NCI-H69 (cell line): ENCODE data around the gene DPYSL3.
A peak's percentile ranks its signal among the peaks of the same experiment; 100 is the strongest.

ENCODE experiments used
- DNase-seq: peaks from one replicate; lab custom pipeline; 2025; lab: John Stamatoyannopoulos, UW

DPYSL3 gene

GRCh38 chr5:147472664-147473475 lies 37.0 kb downstream of the DPYSL3 start:
- peak; percentile 94 for DNase-seq

DNA sequence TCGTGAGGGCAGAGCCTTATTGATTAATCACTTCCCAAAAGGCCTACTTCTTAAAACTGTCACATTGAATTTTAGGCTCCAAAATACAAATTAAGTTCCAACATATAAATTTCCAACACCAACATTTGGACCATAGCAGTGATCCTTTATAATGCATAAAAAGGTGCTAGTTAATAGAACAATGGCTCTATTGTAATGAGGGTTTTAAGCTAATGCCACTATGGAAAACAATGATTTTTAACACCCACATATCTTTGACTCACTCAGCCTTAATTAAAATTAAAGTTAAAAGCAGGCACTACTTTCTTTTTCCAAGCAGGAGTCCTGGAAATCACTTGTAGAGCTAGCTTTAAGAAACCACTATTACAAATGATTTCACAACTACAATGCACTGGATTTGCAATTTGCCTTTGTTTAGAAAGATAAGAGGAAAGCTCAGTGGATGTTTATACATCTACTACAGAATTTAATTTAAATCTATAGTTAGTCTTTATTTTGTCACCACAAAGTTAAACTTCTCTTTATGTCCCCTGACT lies 41.8 kb downstream of the DPYSL3 start:
- DNase-seq = no peak

GRCh38 chr5:147466360-147466980 lies 43.4 kb downstream of the DPYSL3 start:
- peak; percentile 38 for DNase-seq

GRCh38 chr5:147465747-147466146 lies 44.1 kb downstream of the DPYSL3 start:
- no peak for DNase-seq

- peak; percentile 79 for DNase-seq
Observed at GRCh38 chr5:147464211-147464610, 45.7 kb downstream of the DPYSL3 start.

GRCh38 chr5:147461915-147462314 lies 48.0 kb downstream of the DPYSL3 start:
- no peak for DNase-seq

- DNase-seq = no peak
Observed at GRCh38 chr5:147460380-147460779, 49.5 kb downstream of the DPYSL3 start.

GRCh38 chr5:147458581-147458980 lies 51.3 kb downstream of the DPYSL3 start:
- no peak for DNase-seq

DNA sequence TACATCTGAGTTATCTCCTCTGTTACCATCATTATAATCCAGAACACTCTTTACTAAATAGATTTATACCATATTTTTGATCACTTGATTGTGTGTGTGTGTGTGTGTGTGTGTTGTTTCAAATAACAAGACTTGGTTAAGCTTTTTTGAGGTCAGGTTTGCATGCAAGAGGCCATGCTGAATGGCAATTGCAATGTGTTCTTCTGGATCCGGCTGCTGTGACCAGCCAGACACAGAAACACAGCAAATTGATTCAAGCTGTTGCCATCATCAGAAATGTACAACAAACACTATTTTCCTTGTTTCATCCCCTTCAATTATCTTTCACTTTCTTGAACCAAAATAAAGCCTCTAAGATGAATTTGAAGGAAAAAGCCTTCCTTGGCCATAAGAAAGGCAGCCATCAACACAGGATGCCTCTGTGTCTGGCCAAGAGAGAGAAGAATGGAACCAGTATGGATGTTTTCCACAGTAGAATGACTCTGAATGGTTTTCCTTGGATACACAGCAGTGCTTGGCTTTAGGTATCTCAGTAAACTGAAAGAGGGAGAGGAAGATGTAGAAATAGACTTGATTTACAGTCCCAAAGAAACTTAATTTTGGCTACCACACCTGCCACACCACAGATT lies 53.9 kb downstream of the DPYSL3 start:
- peak; percentile 65 for DNase-seq

DNA sequence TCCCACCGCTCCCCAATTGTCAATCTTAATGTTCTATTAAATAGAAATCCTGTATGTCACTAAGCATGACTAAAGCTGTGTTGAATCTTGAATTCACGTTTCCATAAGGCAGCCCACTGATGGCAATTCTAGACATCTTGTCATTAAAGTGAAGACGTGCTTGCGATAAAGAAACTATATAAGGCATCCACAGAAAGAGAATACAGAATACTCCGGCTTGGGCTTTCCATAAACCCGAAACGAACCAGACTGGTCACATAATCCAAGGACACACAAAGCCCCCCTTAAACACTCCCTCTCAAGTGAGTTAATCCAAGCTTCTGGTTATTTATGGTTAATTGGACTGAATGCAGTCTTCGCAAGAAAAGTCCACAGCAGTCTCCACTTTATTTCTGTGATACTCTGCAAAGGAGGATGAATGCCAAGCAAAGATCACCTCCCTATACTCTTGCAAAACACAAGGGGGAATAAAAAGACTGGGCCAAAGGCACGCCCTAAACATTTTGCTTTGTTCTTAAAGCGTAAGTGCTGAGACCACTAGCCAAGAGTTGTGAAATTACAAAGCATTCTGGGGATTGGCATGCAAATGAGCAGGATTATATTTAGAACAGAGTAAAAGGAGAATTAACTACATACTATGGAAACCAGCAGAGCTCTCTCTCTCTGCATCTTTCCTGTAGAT lies 54.7 kb downstream of the DPYSL3 start:
- peak; percentile 48 for DNase-seq

- DNase-seq = peak; percentile 97
Observed at GRCh38 chr5:147453875-147454814, 55.7 kb downstream of the DPYSL3 start.

DNA sequence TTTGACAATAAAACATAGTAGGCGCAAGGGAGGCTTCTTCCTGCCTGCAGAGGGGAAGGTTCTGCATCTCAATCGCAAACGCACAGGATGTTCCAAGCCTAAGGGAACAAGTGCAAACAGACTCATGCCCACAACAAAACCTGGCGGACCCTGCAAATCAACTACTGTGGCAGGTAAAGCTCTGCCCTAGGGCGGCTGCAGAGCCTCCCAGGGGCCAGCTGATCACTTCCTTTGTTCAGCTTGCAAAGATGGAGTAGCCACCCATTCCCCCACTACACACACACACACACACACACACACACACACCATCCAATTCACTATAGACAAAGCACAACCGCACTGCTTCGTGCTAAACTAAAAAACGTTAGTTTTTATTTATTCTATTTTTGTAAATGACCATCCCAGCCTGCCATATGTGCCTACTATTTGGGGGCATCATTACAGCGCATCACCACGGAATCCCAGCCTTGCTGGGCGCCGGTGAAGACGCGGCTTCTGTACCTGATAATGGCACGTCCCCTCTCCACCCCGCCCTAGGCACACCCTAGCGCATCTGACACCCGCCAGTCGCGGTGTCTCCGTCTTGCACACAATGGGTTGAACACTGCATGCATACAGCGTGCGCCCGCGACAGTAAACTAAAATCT lies 57.6 kb downstream of the DPYSL3 start:
- peak; percentile 96 for DNase-seq

DNA sequence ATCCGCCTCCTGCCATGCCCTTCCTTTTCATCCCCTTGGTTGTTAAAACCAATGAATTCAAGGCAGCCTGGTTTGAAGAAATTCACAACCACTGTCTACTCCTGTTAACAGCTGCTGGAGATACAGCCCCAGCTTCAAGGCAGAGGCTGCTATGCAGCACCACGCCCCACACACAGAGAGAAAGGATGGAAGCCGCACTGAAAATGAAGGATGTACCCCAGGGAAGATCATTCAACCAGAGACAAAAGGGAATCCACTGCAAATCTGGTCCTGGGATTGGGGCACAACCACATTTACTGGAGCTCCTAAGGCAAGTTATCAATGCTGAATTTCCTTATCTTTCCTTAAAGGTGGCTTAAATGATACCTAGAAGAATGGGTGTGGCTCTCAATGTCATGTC lies 58.7 kb downstream of the DPYSL3 start:
- DNase-seq = peak; percentile 19

DNA sequence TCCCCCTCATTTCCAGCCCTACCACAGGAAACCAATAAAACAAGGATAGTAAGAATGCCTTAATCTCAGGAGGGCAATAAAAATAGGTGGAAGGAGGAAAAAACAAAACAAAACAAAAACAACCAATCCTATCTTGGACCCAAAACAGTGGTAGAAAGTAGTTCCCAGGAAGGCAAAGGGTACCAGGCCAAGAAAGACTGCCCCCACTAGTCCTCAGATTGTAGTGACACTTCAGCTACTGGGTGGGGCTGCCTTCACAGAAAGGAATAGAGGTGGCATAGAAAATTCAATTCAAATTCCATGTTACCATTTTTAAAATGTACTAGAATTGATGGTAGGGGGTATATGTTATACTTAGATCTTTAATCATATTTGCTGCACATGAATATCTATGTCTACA lies 59.3 kb downstream of the DPYSL3 start:
- peak; percentile 13 for DNase-seq

DNA sequence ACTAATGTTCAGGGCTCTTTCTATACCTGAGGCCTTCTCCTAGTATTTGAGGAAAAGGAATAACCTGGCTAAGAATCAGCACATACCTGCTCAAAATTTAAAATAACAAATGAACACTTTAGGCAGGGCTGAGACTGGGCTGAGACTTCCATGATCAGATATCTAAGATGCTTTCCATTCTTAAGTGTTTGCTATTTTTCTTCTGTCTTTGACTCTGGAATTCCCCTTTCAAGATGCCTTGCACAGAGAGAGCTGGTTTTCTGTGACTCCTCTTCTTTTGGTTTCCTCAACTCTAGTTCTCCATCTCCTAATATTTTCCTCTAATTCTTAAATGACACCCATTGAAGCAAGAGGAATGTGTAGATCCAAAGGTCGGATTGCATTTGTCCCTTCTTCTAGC lies 61.1 kb downstream of the DPYSL3 start:
- DNase-seq = no peak

- DNase-seq = no peak
Observed at GRCh38 chr5:147446523-147446922, 63.3 kb downstream of the DPYSL3 start.

GRCh38 chr5:147445917-147446316 lies 64.0 kb downstream of the DPYSL3 start:
- no peak for DNase-seq

DNA sequence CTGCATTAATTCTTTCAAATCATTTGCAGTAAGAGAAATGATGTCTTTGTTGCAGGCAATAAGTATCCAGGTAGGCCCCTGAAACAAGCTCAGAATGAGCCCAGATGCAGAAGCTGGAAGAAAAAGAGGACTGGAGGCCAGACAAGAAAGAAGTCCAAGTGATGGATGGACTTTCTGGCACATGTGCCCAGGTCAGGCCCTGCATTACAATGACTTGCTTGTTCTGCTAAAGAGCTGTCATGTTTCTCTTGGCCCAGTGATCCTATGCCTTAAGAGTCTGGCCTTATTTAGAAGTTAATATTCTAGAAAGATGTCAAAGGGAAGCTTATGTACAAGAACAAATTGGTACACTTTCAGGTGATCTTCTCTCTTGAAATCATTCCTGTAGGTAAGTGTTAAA lies 64.8 kb downstream of the DPYSL3 start:
- DNase-seq = no peak

- DNase-seq = no peak
Observed at GRCh38 chr5:147442224-147442623, 67.6 kb downstream of the DPYSL3 start.

GRCh38 chr5:147441191-147441695 lies 68.6 kb downstream of the DPYSL3 start:
- DNase-seq = peak; percentile 44
